GM23248 (cell line): ENCODE measurements around the gene PHACTR2. TPM values are rescaled to one million over a fixed set of nuclear protein-coding genes. Genes with fewer than 3 reads are reported as not detected.

ENCODE experiments used
- DNase-seq: peaks from one replicate; pipeline ENCODE4 v3.0.0-alpha.2; 2015
- H2AFZ ChIP-seq: fragments of 200-600 bp; sonication (generic); 2 replicates; pipeline ENCODE4 v1.6.1; 2016; ENCODE audit warnings: antibody characterized with exemption
- H3F3A ChIP-seq: fragments of 200-600 bp; sonication (generic); 2 replicates; pipeline ENCODE4 v1.6.1; 2016; ENCODE audit warnings: mild to moderate bottlenecking, antibody characterized with exemption, mixed run types; ENCODE audit not compliant: insufficient read depth
- H3K27ac ChIP-seq: fragments of 200-600 bp; sonication (generic); 2 replicates; pipeline ENCODE4 v1.5.1; 2016; ENCODE audit warnings: mild to moderate bottlenecking
- H3K27me3 ChIP-seq: fragments of 200-600 bp; sonication (generic); replicated peaks from 2 replicates; pipeline ENCODE4 v1.6.1; 2016; ENCODE audit warnings: mild to moderate bottlenecking; ENCODE audit not compliant: insufficient read depth
- H3K36me3 ChIP-seq: fragments of 200-600 bp; sonication (generic); 2 replicates; pipeline ENCODE4 v1.6.1; 2016; ENCODE audit warnings: low read depth, mild to moderate bottlenecking
- H3K4me1 ChIP-seq: fragments of 200-600 bp; sonication (generic); 2 replicates; pipeline ENCODE4 v1.6.1; 2016; ENCODE audit warnings: mild to moderate bottlenecking; ENCODE audit not compliant: insufficient read depth
- H3K4me2 ChIP-seq: fragments of 200-600 bp; sonication (generic); one replicate; pipeline ENCODE4 v1.6.1; 2016; ENCODE audit warnings: mild to moderate bottlenecking; ENCODE audit not compliant: unreplicated experiment
- H3K4me3 ChIP-seq: fragments of 200-600 bp; sonication (generic); 2 replicates; pipeline ENCODE4 v1.5.1; 2016; ENCODE audit warnings: mild to moderate bottlenecking
- H3K79me2 ChIP-seq: fragments of 200-600 bp; sonication (generic); 2 replicates; pipeline ENCODE4 v1.6.1; 2016; ENCODE audit warnings: mild to moderate bottlenecking; ENCODE audit not compliant: insufficient read depth
- H3K9ac ChIP-seq: fragments of 200-600 bp; sonication (generic); 2 replicates; pipeline ENCODE4 v1.6.1; 2016; ENCODE audit warnings: mild to moderate bottlenecking
- H3K9me2 ChIP-seq: fragments of 200-600 bp; sonication (generic); 2 replicates; pipeline ENCODE4 v1.6.1; 2016; ENCODE audit warnings: mixed run types, mild to moderate bottlenecking, moderate library complexity; ENCODE audit not compliant: insufficient read depth
- H3K9me3 ChIP-seq: fragments of 200-600 bp; sonication (generic); one replicate; pipeline ENCODE4 v1.6.1; 2017; ENCODE audit warnings: low read depth
- H4K20me1 ChIP-seq: fragments of 200-600 bp; sonication (generic); 2 replicates; pipeline ENCODE4 v1.6.0; 2016; ENCODE audit not compliant: insufficient read depth
- EZH2 ChIP-seq: fragments of 200-600 bp; sonication (generic); IDR thresholded peaks from 2 replicates; pipeline ENCODE4 v1.6.1; 2018; ENCODE audit warnings: antibody characterized with exemption, mild to moderate bottlenecking; ENCODE audit not compliant: insufficient read depth, poor library complexity, severe bottlenecking
- EZH2phosphoT487 ChIP-seq: fragments of 200-600 bp; sonication (generic); IDR thresholded peaks from 2 replicates; pipeline ENCODE4 v1.6.1; 2018; ENCODE audit warnings: antibody characterized with exemption, moderate library complexity, mild to moderate bottlenecking, low read depth; ENCODE audit not compliant: insufficient read depth
- WGBS, 2 experiments: methylation state at CpG; one replicate each; pipeline ENCODE4 v1.1.6; 2015 to 2017; ENCODE audit warnings: low lambda C conversion rate in 2 of 2, low coverage in 1 of 2; ENCODE audit errors: missing lambda C conversion rate in 2 of 2; 5-methylcytosine and 5-hydroxymethylcytosine counted together
- in situ Hi-C: fragments of 300-500 bp; cut with MboI; formaldehyde crosslinking; loops from 2 replicates; pipeline ENCODE4 v1.15.0; 2020
- polyA plus RNA-seq: library from polyadenylated mRNA; unstranded; fragments of >200 nt; fragmentation: Nextera tagmentation; extraction: Ambion mirVana; gene quantifications from 2 replicates; pipeline ENCODE4 v1.2.1, GENCODE V29; 2016
- total RNA-seq: library from RNA; depleted of rRNA; stranded (reverse); fragments of >200 nt; shearing (Covaris generic); gene quantifications from 2 replicates; pipeline ENCODE4 v1.2.3, GENCODE V29; 2014

The PHACTR2 gene
- total and polyA plus RNA-seq, 2 experiments from 2014 or later, result 39.0 to 39.4 TPM

DNA sequence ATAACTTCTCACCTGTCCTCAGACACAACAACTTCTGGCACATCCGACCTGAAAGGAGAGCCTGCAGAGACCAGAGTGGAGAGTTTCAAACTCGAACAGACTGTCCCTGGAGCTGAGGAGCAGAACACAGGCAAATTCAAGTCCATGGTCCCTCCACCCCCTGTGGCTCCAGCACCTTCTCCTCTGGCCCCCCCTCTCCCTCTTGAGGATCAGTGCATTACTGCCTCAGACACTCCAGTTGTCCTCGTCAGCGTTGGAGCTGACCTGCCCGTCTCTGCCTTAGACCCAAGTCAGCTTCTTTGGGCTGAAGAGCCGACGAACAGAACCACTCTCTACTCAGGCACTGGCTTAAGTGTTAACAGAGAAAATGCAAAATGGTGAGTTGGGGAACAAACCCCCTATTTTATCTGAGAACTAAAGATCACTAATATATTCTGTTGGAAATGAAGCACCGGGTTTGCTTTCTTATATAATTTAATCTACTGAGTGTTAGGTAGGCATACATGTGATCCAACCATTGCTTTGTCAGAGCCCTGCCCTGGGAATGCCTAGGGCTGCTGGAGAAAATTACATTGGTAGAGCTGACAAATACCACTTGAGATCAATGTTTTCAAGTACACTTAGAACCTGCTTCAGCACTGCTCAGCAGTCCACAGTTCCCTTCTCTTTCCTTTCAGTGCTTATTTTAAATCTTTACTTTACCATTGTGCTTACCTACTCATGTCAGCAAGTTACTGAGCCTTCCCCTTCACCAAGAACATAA is 87.8 kb downstream of the PHACTR2 start:
- Histone ChIP-seq H4K20me1 (no peaks in the 10 kb centered on the region), H3K27ac (no peak overlapping the region), H3K79me2 (no peaks in the 10 kb centered on the region), H3K4me2 (no peak overlapping the region), H3K9ac (no peak overlapping the region), H3K36me3 (peaks cover 13% of the 10 kb centered on the region; the same call in 1 of the 2 replicates), H3K9me2 (no peaks in the 10 kb centered on the region), H3K9me3 (no peaks in the 10 kb centered on the region), H3K4me1 (no peaks in the 10 kb centered on the region), H3K27me3 (no peaks in the 10 kb centered on the region), H3K4me3 (no peak overlapping the region), H2AFZ (no peak overlapping the region), H3F3A (no peaks in the 10 kb centered on the region)
- TF ChIP-seq EZH2 (no peak), EZH2phosphoT487 (no peak)
- no peak for DNase-seq
- 96 to 98% methylated on average over 8 of the region's 8 CpGs for WGBS, 2 experiments
- in situ Hi-C loops, result no loop called here

DNA sequence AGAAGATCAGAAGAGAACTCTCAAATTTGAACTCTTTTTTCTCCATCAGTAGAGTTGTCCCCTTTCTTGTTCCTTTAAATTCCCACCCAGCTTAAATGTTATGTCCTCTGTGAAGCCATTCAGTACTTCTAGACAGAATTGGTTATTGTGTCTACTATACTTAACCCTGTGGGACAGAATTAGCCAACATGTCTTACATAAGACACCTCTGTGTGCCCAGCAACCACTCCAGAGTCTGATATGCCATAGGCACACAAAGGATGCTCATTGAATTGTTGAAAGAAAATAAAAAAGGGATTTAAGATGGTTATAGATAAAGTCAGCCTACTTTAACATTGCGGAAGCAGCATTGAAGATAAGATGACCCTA is 88.4 kb downstream of the PHACTR2 start:
- no peak overlapping the region for H3K9ac ChIP-seq
- peaks cover 13% of the 10 kb centered on the region; the same call in 1 of the 2 replicates for H3K36me3 ChIP-seq
- TF ChIP-seq EZH2 (no peak), EZH2phosphoT487 (no peak)
- no peak overlapping the region for H3K27ac ChIP-seq
- no peak for DNase-seq
- H4K20me1 ChIP-seq, result no peaks in the 10 kb centered on the region
- no peaks in the 10 kb centered on the region for H3K27me3 ChIP-seq
- no peaks in the 10 kb centered on the region for H3K9me2 ChIP-seq
- H2AFZ ChIP-seq, result no peak overlapping the region
- 96 to 98% methylated on average over 1 of the region's 1 CpG for whole genome bisulfite sequencing, 2 experiments
- H3K9me3 ChIP-seq, result no peaks in the 10 kb centered on the region
- H3K4me1 ChIP-seq, result no peaks in the 10 kb centered on the region
- H3K4me2 ChIP-seq, result no peak overlapping the region
- no peak overlapping the region for H3K4me3 ChIP-seq
- no peaks in the 10 kb centered on the region for H3K79me2 ChIP-seq
- in situ Hi-C loops, result no loop called here
- no peaks in the 10 kb centered on the region for H3F3A ChIP-seq

DNA sequence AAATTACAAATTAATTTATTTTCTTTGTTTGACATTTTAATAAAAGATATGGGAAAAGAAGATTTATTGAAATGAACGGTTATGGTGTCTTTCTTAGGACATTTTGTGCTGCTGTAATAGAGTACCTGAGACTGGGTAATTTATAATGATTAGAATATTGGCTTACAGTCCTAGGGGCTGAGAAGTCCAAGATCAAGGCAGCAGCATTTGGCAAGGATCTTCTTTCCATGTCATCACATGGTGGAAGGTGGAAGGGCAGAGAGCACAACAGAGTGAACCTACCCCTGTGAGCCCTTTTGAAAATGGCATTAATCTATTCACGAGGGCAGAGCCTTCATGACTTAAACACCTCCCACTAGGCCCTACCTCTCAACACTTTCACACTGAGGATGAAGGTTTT is 89.7 kb downstream of the PHACTR2 start:
- Histone ChIP-seq H3K4me1 (peaks cover 9% of the 10 kb centered on the region), H3K27me3 (no peaks in the 10 kb centered on the region), H4K20me1 (no peaks in the 10 kb centered on the region), H3K36me3 (peaks cover 13% of the 10 kb centered on the region; the same call in 1 of the 2 replicates), H3K9me2 (no peaks in the 10 kb centered on the region), H3K4me3 (no peak overlapping the region), H3K27ac (no peak overlapping the region), H3F3A (peaks cover 10% of the 10 kb centered on the region), H3K4me2 (no peak overlapping the region), H3K9me3 (no peaks in the 10 kb centered on the region), H3K79me2 (no peaks in the 10 kb centered on the region), H2AFZ (no peak overlapping the region), H3K9ac (no peak overlapping the region)
- DNase-seq, result no peak
- WGBS, 2 experiments, result 93 to 98% methylated on average over 2 of the region's 2 CpGs
- in situ Hi-C loops, result no loop called here
- TF ChIP-seq EZH2, result no peak
- TF ChIP-seq EZH2phosphoT487, result no peak

DNA sequence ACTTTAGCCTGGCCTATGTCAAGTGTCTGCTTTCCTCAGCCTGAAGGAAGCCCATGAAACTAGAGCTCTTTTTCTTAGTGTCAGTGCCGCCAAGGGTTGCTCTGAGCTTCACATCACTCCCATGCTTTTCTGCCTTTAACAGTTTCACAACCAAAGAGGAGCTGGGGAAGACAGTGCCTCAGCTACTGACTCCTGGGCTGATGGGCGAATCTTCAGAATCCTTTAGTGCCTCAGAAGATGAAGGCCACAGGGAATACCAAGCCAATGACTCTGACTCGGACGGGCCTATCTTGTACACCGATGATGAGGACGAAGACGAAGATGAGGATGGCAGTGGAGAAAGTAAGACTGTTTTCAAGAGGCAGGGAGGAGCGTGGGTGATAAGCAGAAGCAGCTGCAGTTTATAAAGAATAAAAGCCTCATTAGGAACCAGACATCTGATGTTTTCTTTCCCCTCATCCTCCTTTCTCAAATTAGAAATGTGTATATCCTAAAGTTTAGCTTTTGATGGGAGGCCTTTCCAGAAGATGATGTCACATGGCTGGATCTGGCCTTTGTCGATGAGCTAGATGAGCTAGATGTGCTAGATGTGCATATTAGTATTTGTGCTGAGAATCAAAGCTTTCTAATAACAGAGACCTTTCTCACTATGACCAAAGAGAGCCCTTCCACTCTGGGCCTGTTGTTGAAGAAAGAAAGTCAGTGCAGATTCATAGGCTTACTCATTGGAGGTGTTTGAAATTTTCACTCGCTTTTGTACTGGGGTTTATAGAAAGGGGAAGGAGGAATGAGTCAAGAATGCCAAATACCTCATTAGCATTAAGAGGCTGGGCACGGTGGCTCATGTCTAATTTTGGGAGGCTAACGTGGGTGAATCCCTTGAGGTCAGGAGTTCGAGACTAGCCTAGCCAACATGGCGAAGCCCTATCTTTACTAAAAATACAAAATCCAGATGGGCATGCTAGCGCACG is 94.6 kb downstream of the PHACTR2 start:
- DNase-seq, result peak; percentile 76
- H3K4me3 ChIP-seq, result peak overlapping the region; percentile 25
- peak overlapping the region; percentile 66 for H3K27ac ChIP-seq

More for the DNA sequence above, 94.6 kb downstream of the PHACTR2 start:
- Histone ChIP-seq H3K27me3 (no peaks in the 10 kb centered on the region), H3K79me2 (no peaks in the 10 kb centered on the region), H3K4me2 (peak overlapping the region; percentile 39), H3K36me3 (peaks cover 1% of the 10 kb centered on the region), H3K9me3 (no peaks in the 10 kb centered on the region), H3K9me2 (no peaks in the 10 kb centered on the region), H3F3A (peaks cover 18% of the 10 kb centered on the region), H3K4me1 (peaks cover 20% of the 10 kb centered on the region), H3K9ac (peak overlapping the region; percentile 52), H2AFZ (peak overlapping the region; percentile 83), H4K20me1 (no peaks in the 10 kb centered on the region)
- WGBS, 2 experiments, result 18 to 21% methylated on average over 16 of the region's 16 CpGs
- no peak for TF ChIP-seq EZH2
- no peak for TF ChIP-seq EZH2phosphoT487
- in situ Hi-C loops, result no loop called here
